HG03060 (cell line): ENCODE results near the gene SLC17A1.

Experiments used
- ATAC-seq: cut with Tn5 transposase; IDR thresholded peaks from one replicate; pipeline ENCODE4 v1.9.1; 2021; ENCODE audit warnings: low read depth, moderate number of reproducible peaks; ENCODE audit not compliant: unreplicated experiment

The SLC17A1 gene

GRCh38 chr6:25834950-25835349 lies 3.1 kb upstream of the SLC17A1 start:
- no peak for ATAC-seq

- no peak for ATAC-seq
Measured at GRCh38 chr6:25833136-25833535, 1.3 kb upstream of the SLC17A1 start.

- ATAC-seq: no peak
Measured at GRCh38 chr6:25832670-25833069, 818 bp upstream of the SLC17A1 start.

- ATAC-seq: no peak
Measured at GRCh38 chr6:25832307-25832662, 433 bp upstream of the SLC17A1 start.

- no peak for ATAC-seq
Measured at GRCh38 chr6:25830458-25830857, 1.4 kb downstream of the SLC17A1 start.

GRCh38 chr6:25829375-25829774 lies 2.5 kb downstream of the SLC17A1 start:
- ATAC-seq: no peak

- ATAC-seq: no peak
Measured at GRCh38 chr6:25821341-25821740, 10.5 kb downstream of the SLC17A1 start.

GRCh38 chr6:25816252-25816651 lies 15.6 kb downstream of the SLC17A1 start:
- ATAC-seq: no peak

- ATAC-seq: no peak
Measured at GRCh38 chr6:25815194-25815593, 16.7 kb downstream of the SLC17A1 start.

GRCh38 chr6:25804804-25805203 lies 27.0 kb downstream of the SLC17A1 start:
- no peak for ATAC-seq

- no peak for ATAC-seq
Measured at GRCh38 chr6:25801436-25801835, 30.4 kb downstream of the SLC17A1 start.

GRCh38 chr6:25794784-25795183 lies 37.1 kb downstream of the SLC17A1 start:
- ATAC-seq: no peak

GRCh38 chr6:25793970-25794369 lies 37.9 kb downstream of the SLC17A1 start:
- ATAC-seq: no peak

- ATAC-seq: no peak
Measured at GRCh38 chr6:25792016-25792415, 39.8 kb downstream of the SLC17A1 start.

GRCh38 chr6:25789475-25789874 lies 42.4 kb downstream of the SLC17A1 start:
- ATAC-seq: no peak

GRCh38 chr6:25788305-25788922 lies 43.4 kb downstream of the SLC17A1 start:
- ATAC-seq: no peak

- ATAC-seq: no peak
Measured at GRCh38 chr6:25787428-25787827, 44.4 kb downstream of the SLC17A1 start.

- no peak for ATAC-seq
Measured at GRCh38 chr6:25781134-25781533, 50.7 kb downstream of the SLC17A1 start.

- no peak for ATAC-seq
Measured at GRCh38 chr6:25777856-25778649, 53.8 kb downstream of the SLC17A1 start.

- ATAC-seq: no peak
Measured at GRCh38 chr6:25777031-25777430, 54.8 kb downstream of the SLC17A1 start.

- no peak for ATAC-seq
Measured at GRCh38 chr6:25774120-25774715, 57.6 kb downstream of the SLC17A1 start.

- ATAC-seq: no peak
Measured at GRCh38 chr6:25769983-25770382, 61.9 kb downstream of the SLC17A1 start.
